HepG2 (cell line): ENCODE measurements around the gene ZFR. TPM values are rescaled to one million over a fixed set of nuclear protein-coding genes. Genes with fewer than 3 reads are reported as not detected.
A peak's percentile ranks its signal among the peaks of the same experiment; 100 is the strongest.

Experiments used
- KLF16 ChIP-seq, 2 experiments: sonication (generic) in 1 of 2; formaldehyde crosslinking in 1 of 2; IDR thresholded peaks; 2 replicates each; pipeline versions ENCODE4 v1.6.1 to v1.8.0; 2016 to 2023; ENCODE audit warnings: missing genetic modification reagents in 2 of 2, missing compliant biosample characterization in 1 of 2
- LRRFIP1 ChIP-seq: sonication (generic); formaldehyde crosslinking; conservative IDR thresholded peaks from 2 replicates; pipeline ENCODE4 v1.4.0; 2020; ENCODE audit warnings: missing genetic modification reagents
- MLLT10 ChIP-seq: sonication (generic); formaldehyde crosslinking; IDR thresholded peaks from 2 replicates; pipeline ENCODE4 v1.4.0; 2020; ENCODE audit warnings: missing genetic modification reagents
- NR1H2 ChIP-seq: sonication (generic); formaldehyde crosslinking; IDR thresholded peaks from 2 replicates; pipeline ENCODE4 v1.8.1; 2022; ENCODE audit warnings: low read depth, missing genetic modification reagents, borderline replicate concordance
- POLR2AphosphoS2 ChIP-seq: IDR thresholded peaks from 2 replicates; pipeline ENCODE4 v1.6.1; 2011; ENCODE audit warnings: low read depth, low read length, improper control_type of control experiment
- REL ChIP-seq: sonication (generic); formaldehyde crosslinking; conservative IDR thresholded peaks from 2 replicates; pipeline ENCODE4 v1.8.0; 2022; ENCODE audit warnings: mild to moderate bottlenecking, missing genetic modification reagents, moderate library complexity
- RORA ChIP-seq: sonication (generic); formaldehyde crosslinking; IDR thresholded peaks from 2 replicates; pipeline ENCODE4 v1.5.0; 2020; ENCODE audit warnings: mild to moderate bottlenecking, missing genetic modification reagents, moderate library complexity
- TBP ChIP-seq: sonication (generic); formaldehyde crosslinking; IDR thresholded peaks from 2 replicates; pipeline ENCODE4 v1.5.0; 2020; ENCODE audit warnings: missing genetic modification reagents
- ZBTB2 ChIP-seq: sonication (generic); formaldehyde crosslinking; IDR thresholded peaks from 2 replicates; pipeline ENCODE4 v1.8.0; 2022; ENCODE audit warnings: low read depth, missing genetic modification reagents
- ZGPAT ChIP-seq: IDR thresholded peaks from 2 replicates; pipeline ENCODE4 v1.6.1; 2016; ENCODE audit warnings: mild to moderate bottlenecking
- ZNF367 ChIP-seq: sonication (generic); formaldehyde crosslinking; IDR thresholded peaks from 2 replicates; pipeline ENCODE4 v1.4.0; 2020; ENCODE audit warnings: missing genetic modification reagents, borderline replicate concordance
- ZNF639 ChIP-seq: conservative IDR thresholded peaks from 2 replicates; pipeline ENCODE4 v1.6.1; 2018; ENCODE audit warnings: missing genetic modification reagents
- ZNF775 ChIP-seq: sonication (generic); formaldehyde crosslinking; IDR thresholded peaks from 2 replicates; pipeline ENCODE4 v1.4.0; 2020; ENCODE audit warnings: missing genetic modification reagents, mild to moderate bottlenecking, moderate library complexity, borderline replicate concordance
- ZNF790 ChIP-seq: sonication (generic); formaldehyde crosslinking; IDR thresholded peaks from 2 replicates; pipeline ENCODE4 v1.8.0; 2022; ENCODE audit warnings: missing genetic modification reagents, mild to moderate bottlenecking, borderline replicate concordance
- polyA plus RNA-seq, 8 experiments: library from polyadenylated mRNA; depleted of rRNA in 3 of 8; stranded (reverse) in 7 of 8; unstranded in 1 of 8; fragments of >200 nt; fragmentation: Illumina TruSeq in 4 of 8; extraction: Trizol in 4 of 8; gene quantifications; 2 replicates each; pipeline versions ENCODE4 v1.2.1 to v1.2.3, GENCODE V29; 2011 to 2016; ENCODE audit warnings: low read depth in 4 of 8, missing spikeins in 1 of 8, mixed read lengths in 1 of 8; ENCODE audit not compliant: insufficient read depth in 1 of 8
- total RNA-seq, 5 experiments: library from RNA; depleted of rRNA; stranded (reverse); fragments of >200 nt; fragmentation: Illumina TruSeq; extraction: Trizol; gene quantifications; 2 replicates each; pipeline ENCODE4 v1.2.3, GENCODE V29; 2016; ENCODE audit warnings: low read depth in 1 of 5
- TF ChIP-seq, protein P1 (sequence below): sonication (generic); formaldehyde crosslinking; conservative IDR thresholded peaks from 2 replicates; pipeline ENCODE4 v1.4.0; 2020; ENCODE audit warnings: missing genetic modification reagents
- TF ChIP-seq, protein P2 (sequence below): sonication (generic); formaldehyde crosslinking; IDR thresholded peaks from 2 replicates; pipeline ENCODE4 v1.4.0; 2020; ENCODE audit warnings: missing genetic modification reagents, borderline replicate concordance

The ZFR gene
- total and polyA plus RNA-seq, 2 of the 13 experiments (the other 11 are each of a cell fraction or from before 2014, with no cell fraction given) = 89.0 to 92.8 TPM

GRCh38 chr5:32343058-32343672 lies 101.4 kb downstream of the ZFR start (continued):
- TF ChIP-seq POLR2AphosphoS2 = no peak
- no peak for TF ChIP-seq ZBTB2
- no peak for TF ChIP-seq ZNF367
- TF ChIP-seq RORA (CRISPR knock-in tag) = no peak
- peak; percentile 54 for TF ChIP-seq ZGPAT (CRISPR knock-in tag)
- TF ChIP-seq NR1H2 = no peak
- no peak for TF ChIP-seq LRRFIP1 (CRISPR knock-in tag)
- peak in 1 of 2 experiments; percentile 32; a peak in 1 of 4 replicates for TF ChIP-seq KLF16 (CRISPR knock-in tag; IDR thresholded peaks at IDR 0.05)
- TF ChIP-seq ZNF639 = no peak
- TF ChIP-seq ZNF790 = no peak
- no peak for TF ChIP-seq REL (CRISPR knock-in tag)
- TF ChIP-seq, protein P1, sequence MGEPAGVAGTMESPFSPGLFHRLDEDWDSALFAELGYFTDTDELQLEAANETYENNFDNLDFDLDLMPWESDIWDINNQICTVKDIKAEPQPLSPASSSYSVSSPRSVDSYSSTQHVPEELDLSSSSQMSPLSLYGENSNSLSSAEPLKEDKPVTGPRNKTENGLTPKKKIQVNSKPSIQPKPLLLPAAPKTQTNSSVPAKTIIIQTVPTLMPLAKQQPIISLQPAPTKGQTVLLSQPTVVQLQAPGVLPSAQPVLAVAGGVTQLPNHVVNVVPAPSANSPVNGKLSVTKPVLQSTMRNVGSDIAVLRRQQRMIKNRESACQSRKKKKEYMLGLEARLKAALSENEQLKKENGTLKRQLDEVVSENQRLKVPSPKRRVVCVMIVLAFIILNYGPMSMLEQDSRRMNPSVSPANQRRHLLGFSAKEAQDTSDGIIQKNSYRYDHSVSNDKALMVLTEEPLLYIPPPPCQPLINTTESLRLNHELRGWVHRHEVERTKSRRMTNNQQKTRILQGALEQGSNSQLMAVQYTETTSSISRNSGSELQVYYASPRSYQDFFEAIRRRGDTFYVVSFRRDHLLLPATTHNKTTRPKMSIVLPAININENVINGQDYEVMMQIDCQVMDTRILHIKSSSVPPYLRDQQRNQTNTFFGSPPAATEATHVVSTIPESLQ (CRISPR knock-in tag) = no peak
- no peak for TF ChIP-seq MLLT10 (CRISPR knock-in tag)
- no peak for TF ChIP-seq ZNF775 (CRISPR knock-in tag)
- TF ChIP-seq, protein P2, sequence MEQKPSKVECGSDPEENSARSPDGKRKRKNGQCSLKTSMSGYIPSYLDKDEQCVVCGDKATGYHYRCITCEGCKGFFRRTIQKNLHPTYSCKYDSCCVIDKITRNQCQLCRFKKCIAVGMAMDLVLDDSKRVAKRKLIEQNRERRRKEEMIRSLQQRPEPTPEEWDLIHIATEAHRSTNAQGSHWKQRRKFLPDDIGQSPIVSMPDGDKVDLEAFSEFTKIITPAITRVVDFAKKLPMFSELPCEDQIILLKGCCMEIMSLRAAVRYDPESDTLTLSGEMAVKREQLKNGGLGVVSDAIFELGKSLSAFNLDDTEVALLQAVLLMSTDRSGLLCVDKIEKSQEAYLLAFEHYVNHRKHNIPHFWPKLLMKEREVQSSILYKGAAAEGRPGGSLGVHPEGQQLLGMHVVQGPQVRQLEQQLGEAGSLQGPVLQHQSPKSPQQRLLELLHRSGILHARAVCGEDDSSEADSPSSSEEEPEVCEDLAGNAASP (CRISPR knock-in tag) = 0 out of 2 replicates have a peak, but pooled peaks have one; percentile 38
- no peak for TF ChIP-seq TBP (CRISPR knock-in tag)
